RWPE1 (cell line): Measurements from ENCODE around the gene TTI1.

Source experiments
- CTCF ChIA-PET: fragments of 350-600 bp; sonication (Branson Sonifier 250); formaldehyde crosslinking; extraction: SDS; loops from one replicate; lab custom pipeline; 2021; lab: Yijun Ruan, JAX
- POLR2A ChIA-PET: fragments of 400-600 bp; formaldehyde crosslinking; extraction: SDS; loops from one replicate; lab custom pipeline; 2020; ENCODE audit warnings: antibody characterized with exemption; ENCODE audit not compliant: low non-redundant PET; lab: Yijun Ruan, JAX
- DNase-seq: peaks from one replicate; pipeline ENCODE4 v3.0.0; 2012; ENCODE audit warnings: low spot score
- H3K27ac ChIP-seq: fragments of 450-650 bp; 2 replicates; pipeline ENCODE4 v1.5.1; 2017
- CTCF ChIP-seq: fragments of 450-650 bp; conservative IDR thresholded peaks from 2 replicates; pipeline ENCODE4 v1.5.1; 2017; ENCODE audit warnings: low read depth, mild to moderate bottlenecking

Gene TTI1

GRCh38 chr20:37977786-37978185 is 55.5 kb downstream of the TTI1 start:
- no peak for DNase-seq
- CTCF ChIA-PET, result interaction anchor here (0.7 kb wide), 1 partner anchor 11 kb away, joined by 3 read pairs; no protein-coding TSS in a partner anchor
- no peak for TF ChIP-seq CTCF
- POLR2A ChIA-PET, result no interaction called here
- no peak overlapping the region for H3K27ac ChIP-seq

- POLR2A ChIA-PET, result no interaction called here
- no peak for DNase-seq
- no peak overlapping the region for H3K27ac ChIP-seq
- TF ChIP-seq CTCF, result no peak
- CTCF ChIA-PET, result no interaction called here
Measured at GRCh38 chr20:37977338-37977737, 55.9 kb downstream of the TTI1 start.

GRCh38 chr20:37976887-37977286 is 56.4 kb downstream of the TTI1 start:
- TF ChIP-seq CTCF, result no peak
- DNase-seq, result no peak
- CTCF ChIA-PET, result interaction anchor here (0.6 kb wide), 1 partner anchor 126 kb away, joined by 3 read pairs; no protein-coding TSS in a partner anchor
- no peak overlapping the region for H3K27ac ChIP-seq
- POLR2A ChIA-PET, result no interaction called here

GRCh38 chr20:37973059-37973910 is 60.0 kb downstream of the TTI1 start:
- no peak for TF ChIP-seq CTCF
- DNase-seq, result no peak
- H3K27ac ChIP-seq, result no peak overlapping the region
- POLR2A ChIA-PET, result no interaction called here
- CTCF ChIA-PET, result no interaction called here

- TF ChIP-seq CTCF, result no peak
- POLR2A ChIA-PET, result no interaction called here
- DNase-seq, result no peak
- CTCF ChIA-PET, result no interaction called here
- H3K27ac ChIP-seq, result no peak overlapping the region
Measured at GRCh38 chr20:37972256-37973058, 60.8 kb downstream of the TTI1 start.

GRCh38 chr20:37971561-37972127 is 61.6 kb downstream of the TTI1 start:
- ChIA-PET CTCF (no interaction called here), POLR2A (no interaction called here)
- H3K27ac ChIP-seq, result no peak overlapping the region
- DNase-seq, result no peak
- no peak for TF ChIP-seq CTCF
